SJCRH30 (cell line): ENCODE data around the gene ACTA1. TPM values are rescaled to one million over a fixed set of nuclear protein-coding genes. Genes with fewer than 3 reads are reported as not detected.
"Not testable (repeated sequence)": the region's sequence is repeated elsewhere in the genome, so short reads cannot be mapped to it uniquely, and the experiment has no call there.

Experiments used
- DNase-seq, 2 experiments: peaks; one replicate each; pipeline ENCODE4 v3.0.0-alpha.2; 2015 to 2020
- H3K27ac ChIP-seq: fragments of 250-450 bp; sonication (Bioruptor Pico); 2 replicates; pipeline ENCODE4 v1.5.1; 2020; ENCODE audit warnings: mild to moderate bottlenecking, moderate library complexity
- H3K27me3 ChIP-seq: fragments of 250-450 bp; sonication (Bioruptor Pico); 2 replicates; pipeline ENCODE4 v1.5.1; 2020; ENCODE audit warnings: mild to moderate bottlenecking, moderate library complexity
- H3K36me3 ChIP-seq: fragments of 250-450 bp; sonication (Bioruptor Pico); 2 replicates; pipeline ENCODE4 v1.5.1; 2020; ENCODE audit warnings: mild to moderate bottlenecking, moderate library complexity
- H3K4me1 ChIP-seq: fragments of 250-450 bp; sonication (Bioruptor Pico); 2 replicates; pipeline ENCODE4 v1.5.1; 2020; ENCODE audit warnings: mild to moderate bottlenecking, moderate library complexity
- H3K4me3 ChIP-seq: fragments of 250-450 bp; sonication (Bioruptor Pico); 2 replicates; pipeline ENCODE4 v1.5.1; 2020; ENCODE audit warnings: mild to moderate bottlenecking, moderate library complexity
- H3K9me3 ChIP-seq: fragments of 250-450 bp; sonication (Bioruptor Pico); replicated peaks from 2 replicates; pipeline ENCODE4 v1.5.1; 2020; ENCODE audit warnings: mild to moderate bottlenecking, moderate library complexity
- total RNA-seq: library from RNA; depleted of rRNA; stranded (reverse); fragments of >200 nt; shearing (Covaris generic); gene quantifications from 2 replicates; pipeline ENCODE4 v1.2.3, GENCODE V29; 2014

ACTA1 gene
- total RNA-seq, 1 experiment from 2014 or later = 0.93 TPM

DNA sequence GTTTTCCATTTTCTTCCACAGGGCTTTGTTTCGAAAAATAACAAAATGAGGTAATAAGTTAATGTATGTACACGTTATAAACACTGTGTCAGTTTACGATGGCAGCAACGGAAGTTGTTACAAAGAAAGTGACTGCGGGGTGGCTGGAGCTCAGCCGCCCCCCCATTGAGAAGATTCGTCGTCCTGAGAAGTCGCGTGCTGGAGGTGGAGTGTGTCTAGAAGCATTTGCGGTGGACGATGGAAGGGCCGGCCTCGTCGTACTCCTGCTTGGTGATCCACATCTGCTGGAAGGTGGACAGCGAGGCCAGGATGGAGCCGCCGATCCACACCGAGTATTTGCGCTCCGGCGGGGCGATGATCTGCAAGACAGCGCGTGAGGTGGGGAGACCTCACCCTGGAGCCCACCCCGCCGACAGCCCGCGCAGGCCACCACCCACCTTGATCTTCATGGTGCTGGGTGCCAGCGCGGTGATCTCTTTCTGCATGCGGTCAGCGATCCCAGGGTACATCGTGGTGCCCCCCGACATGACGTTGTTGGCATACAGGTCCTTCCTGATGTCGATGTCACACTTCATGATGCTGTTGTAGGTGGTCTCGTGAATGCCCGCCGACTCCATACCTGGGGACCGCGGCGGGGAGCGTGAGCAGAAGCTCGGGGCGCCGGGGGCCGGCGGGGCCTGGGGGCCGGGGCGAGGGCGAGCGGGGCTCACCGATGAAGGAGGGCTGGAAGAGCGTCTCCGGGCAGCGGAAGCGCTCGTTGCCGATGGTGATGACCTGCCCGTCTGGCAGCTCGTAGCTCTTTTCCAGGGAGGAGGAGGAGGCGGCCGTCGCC lies 2.4 kb downstream of the ACTA1 start:
- H3K4me1 ChIP-seq = peaks cover 19% of the 10 kb centered on the region
- no peaks in the 10 kb centered on the region for H3K27me3 ChIP-seq
- no peaks in the 10 kb centered on the region for H3K9me3 ChIP-seq
- DNase-seq = no peak
- H3K27ac ChIP-seq = no peak overlapping the region
- H3K36me3 ChIP-seq = no peaks in the 10 kb centered on the region
- no peak overlapping the region for H3K4me3 ChIP-seq

DNA sequence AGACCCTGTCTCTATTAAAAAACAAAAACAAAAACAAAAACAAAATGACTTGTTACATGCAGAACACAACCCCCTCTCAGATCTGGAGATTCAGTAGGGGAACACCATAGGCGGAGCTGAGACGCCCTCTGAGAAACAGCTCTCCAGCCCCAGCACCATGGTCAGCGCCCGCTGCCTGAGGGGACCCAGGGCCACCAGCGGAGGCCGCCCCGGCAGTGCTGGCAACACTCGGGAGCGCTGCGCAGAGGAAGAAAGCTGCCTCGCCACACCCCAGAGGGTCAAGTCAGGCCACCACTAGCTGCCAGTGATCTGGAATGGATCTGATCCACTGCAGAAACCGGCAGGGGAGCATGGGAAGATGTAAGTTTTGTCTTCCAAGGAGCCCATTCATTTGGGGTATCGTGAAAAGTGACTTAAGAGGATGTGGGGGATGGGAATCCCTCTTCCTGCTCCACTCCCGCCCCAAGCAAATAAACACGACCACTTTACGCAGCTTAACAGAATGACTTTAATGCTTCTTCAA lies 3.1 kb downstream of the ACTA1 start:
- Histone ChIP-seq H3K9me3 (no peaks in the 10 kb centered on the region), H3K36me3 (no peaks in the 10 kb centered on the region), H3K4me1 (peaks cover 15% of the 10 kb centered on the region), H3K27ac (no peak overlapping the region), H3K4me3 (no peak overlapping the region), H3K27me3 (no peaks in the 10 kb centered on the region)
- DNase-seq = peak; percentile 45 to 52

DNA sequence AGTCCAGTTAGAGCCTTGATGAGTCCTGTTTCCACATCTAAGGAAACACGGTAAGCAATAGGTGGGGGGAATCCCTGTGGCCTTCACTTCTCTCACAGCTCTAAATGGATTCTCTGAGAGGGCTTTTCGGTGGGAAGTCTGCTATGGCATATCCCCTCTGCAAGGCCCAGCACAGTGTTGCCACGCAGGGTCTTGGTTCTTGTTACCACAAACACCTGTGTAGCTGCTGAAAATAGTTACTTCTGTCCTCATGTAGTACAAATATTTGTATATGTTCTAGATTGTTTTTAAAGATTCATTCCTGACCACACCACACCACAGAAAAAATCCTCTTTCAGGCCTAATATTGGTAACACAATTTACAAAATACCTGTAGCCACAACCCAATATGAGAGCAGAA lies 5.6 kb downstream of the ACTA1 start:
- Histone ChIP-seq H3K4me1 (no peaks in the 10 kb centered on the region), H3K27me3 (no peaks in the 10 kb centered on the region), H3K4me3 (no peak overlapping the region), H3K36me3 (no peaks in the 10 kb centered on the region), H3K9me3 (peaks cover 5% of the 10 kb centered on the region; the same call in 1 of the 2 replicates), H3K27ac (no peak overlapping the region)
- DNase-seq = no peak

DNA sequence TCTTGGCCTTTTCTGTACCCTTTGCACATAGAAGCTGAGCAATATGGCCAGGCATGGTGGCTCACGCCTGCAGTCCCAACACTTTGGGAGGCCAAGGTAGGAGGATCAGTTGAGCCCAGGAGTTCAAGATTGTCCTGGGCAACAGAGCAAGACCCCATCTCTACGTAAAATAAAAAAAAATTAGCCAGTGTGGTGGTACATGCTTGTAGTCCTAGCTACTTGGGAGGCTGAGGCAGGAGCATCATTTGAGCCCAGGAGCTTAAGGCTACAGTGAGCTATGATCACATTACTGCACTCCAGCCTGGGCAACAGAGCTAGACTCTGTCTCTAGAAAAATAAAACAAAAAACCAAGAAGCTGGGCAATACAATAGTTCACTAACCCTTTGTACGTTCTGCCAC lies 6.3 kb downstream of the ACTA1 start:
- Histone ChIP-seq H3K4me1 (no peaks in the 10 kb centered on the region), H3K36me3 (no peaks in the 10 kb centered on the region), H3K27ac (no peak overlapping the region), H3K4me3 (no peak overlapping the region), H3K9me3 (peaks cover 10% of the 10 kb centered on the region; the same call in 1 of the 2 replicates), H3K27me3 (no peaks in the 10 kb centered on the region)
- no peak for DNase-seq

DNA sequence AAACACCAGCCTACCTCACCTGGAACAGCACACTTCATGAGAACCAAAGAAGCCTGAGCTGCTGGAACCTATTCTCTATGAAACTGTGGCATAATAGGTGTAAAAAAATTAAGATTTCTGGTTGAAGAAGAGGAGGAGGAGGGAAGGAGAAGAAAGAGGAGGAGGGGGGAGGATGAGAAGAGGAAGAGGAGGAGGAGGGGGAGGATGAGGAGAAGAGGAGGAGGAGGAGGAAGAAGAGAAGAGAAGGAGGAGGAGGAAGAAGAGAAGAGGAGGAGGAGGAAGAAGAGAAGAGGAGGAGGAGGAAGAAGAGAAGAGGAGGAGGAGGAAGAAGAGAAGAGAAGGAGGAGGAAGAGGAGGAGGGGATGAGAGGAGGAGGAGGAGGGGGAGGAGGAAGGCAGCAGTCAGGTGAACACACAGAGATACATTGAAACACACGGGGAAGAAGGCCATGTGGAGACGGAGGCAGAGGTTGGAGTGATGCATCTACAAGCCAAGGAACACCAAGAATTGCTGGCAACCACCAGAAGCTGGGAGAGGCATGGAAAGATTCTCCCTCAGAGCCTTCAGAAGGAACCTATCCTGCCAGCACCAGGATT lies 8.2 kb downstream of the ACTA1 start:
- peaks cover 10% of the 10 kb centered on the region; the same call in 1 of the 2 replicates for H3K9me3 ChIP-seq
- H3K27me3 ChIP-seq = no peaks in the 10 kb centered on the region
- H3K4me3 ChIP-seq = no peak overlapping the region
- no peaks in the 10 kb centered on the region for H3K36me3 ChIP-seq
- no peak for DNase-seq
- H3K27ac ChIP-seq = no peak overlapping the region
- no peaks in the 10 kb centered on the region for H3K4me1 ChIP-seq

DNA sequence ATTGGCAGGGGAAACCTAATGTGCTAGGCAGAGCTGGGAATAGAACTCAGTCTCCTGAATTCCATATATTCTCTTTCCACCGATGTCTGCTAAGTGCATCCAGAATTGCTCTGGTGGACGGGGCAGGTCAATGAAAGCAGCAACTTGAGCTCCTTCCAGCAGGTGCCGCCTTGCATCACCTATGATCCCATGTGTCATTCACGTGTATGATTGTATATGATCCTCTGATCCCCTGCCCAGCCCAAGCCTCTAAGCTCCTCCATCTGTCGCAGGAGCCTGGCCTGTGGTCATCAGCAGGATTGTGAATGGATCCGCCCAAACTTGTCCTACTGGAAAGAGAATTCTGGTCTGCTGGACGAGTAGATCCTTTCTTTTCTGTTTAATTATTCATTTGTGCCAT lies 13.1 kb downstream of the ACTA1 start:
- H3K27me3 ChIP-seq = no peaks in the 10 kb centered on the region
- H3K36me3 ChIP-seq = no peaks in the 10 kb centered on the region
- H3K27ac ChIP-seq = no peak overlapping the region
- peaks cover 10% of the 10 kb centered on the region; the same call in 1 of the 2 replicates for H3K9me3 ChIP-seq
- no peak overlapping the region for H3K4me3 ChIP-seq
- no peaks in the 10 kb centered on the region for H3K4me1 ChIP-seq
- peak in 1 of 2 experiments; percentile 24 for DNase-seq

DNA sequence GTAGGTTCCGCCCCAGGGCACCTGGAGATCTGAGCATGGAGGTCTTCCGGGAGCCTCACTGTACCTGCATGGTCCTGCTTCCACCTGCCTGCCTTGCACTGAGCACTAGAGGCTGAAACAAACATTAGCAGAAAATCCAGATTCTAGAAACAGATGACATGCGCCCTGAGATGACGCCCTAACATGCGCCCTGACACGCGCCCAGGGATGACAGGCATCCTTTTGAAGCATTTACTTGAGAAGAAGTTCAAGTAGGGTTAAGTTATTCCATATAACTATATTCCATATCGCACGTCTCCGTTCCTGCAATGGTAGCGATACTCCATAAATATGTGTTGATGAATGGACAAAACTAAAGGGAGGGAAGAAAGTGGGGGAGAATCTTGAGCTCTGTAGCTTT lies 13.7 kb downstream of the ACTA1 start:
- H3K36me3 ChIP-seq = no peaks in the 10 kb centered on the region
- no peaks in the 10 kb centered on the region for H3K4me1 ChIP-seq
- H3K9me3 ChIP-seq = peaks cover 10% of the 10 kb centered on the region; the same call in 1 of the 2 replicates
- H3K27ac ChIP-seq = no peak overlapping the region
- H3K27me3 ChIP-seq = no peaks in the 10 kb centered on the region
- DNase-seq = no peak
- H3K4me3 ChIP-seq = no peak overlapping the region

DNA sequence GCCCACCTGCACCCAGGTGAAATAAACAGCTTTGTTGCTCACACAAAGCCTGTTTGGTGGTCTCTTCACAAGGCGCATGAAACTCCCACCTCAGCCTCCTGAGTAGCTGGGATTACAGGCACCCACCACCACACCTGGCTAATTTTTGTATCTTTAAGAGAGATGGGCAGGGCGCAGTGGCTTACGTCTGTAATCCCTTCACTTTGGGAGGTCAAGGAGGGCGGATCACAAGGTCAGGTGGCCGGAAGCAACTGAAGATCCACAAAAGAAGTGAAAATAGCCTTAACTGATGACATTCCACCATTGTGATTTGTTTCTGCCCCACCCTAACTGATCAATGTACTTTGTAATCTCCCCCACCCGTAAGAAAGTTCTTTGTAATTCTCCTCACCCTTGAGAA lies 15.3 kb downstream of the ACTA1 start:
- H3K4me3 ChIP-seq, H3K9me3 ChIP-seq, DNase-seq, H3K27me3 ChIP-seq, H3K36me3 ChIP-seq, H3K27ac ChIP-seq, H3K4me1 ChIP-seq: not testable (repeated sequence)

DNA sequence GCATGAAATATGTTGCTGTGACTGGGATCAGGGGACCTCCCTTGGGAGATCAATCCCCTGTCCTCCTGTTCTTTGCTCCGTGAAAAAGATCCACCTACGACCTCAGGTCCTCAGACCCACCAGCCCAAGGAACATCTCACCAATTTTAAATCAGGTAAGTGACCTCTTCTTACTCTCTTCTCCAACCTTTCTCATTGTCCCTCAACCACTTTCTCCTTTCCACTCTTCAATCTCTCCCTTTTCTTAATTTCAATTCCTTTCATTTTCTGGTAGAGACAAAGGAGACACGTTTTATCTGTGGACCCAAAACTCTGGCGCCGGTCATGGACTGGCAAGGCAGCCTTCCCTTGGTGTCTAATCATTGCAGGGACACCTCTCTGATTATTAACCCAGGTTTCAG lies 21.1 kb downstream of the ACTA1 start:
- not testable (repeated sequence) for H3K9me3 ChIP-seq

DNA sequence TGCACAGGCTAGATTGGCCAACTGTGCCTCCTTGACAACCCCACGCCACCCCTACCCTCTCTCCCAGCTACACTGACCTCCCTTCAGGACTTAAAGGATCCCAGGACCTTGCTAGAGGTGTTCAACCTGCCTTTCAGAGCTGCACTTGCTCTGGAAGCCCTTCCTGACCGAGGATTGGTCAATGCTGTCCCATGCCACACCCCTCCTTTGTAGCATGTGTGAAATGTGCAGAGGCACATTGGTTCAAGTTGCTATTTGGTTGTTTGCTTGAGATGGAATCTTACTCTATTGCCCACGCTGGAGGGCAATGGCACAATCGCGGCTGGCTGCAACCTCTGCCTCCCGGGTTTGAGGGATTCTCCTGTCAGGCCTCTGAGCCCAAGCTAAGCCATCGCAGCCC lies 21.8 kb downstream of the ACTA1 start:
- no peaks in the 10 kb centered on the region for H3K36me3 ChIP-seq
- DNase-seq = no peak
- H3K4me1 ChIP-seq = peaks cover 33% of the 10 kb centered on the region
- no peak overlapping the region for H3K4me3 ChIP-seq
- H3K27ac ChIP-seq = no peak overlapping the region
- no peaks in the 10 kb centered on the region for H3K27me3 ChIP-seq
- no peaks in the 10 kb centered on the region for H3K9me3 ChIP-seq

More for the DNA sequence above, 21.1 kb downstream of the ACTA1 start:
- H3K27ac ChIP-seq, H3K4me3 ChIP-seq, H3K36me3 ChIP-seq, DNase-seq, H3K27me3 ChIP-seq: not testable (repeated sequence)
- peaks cover 32% of the 10 kb centered on the region for H3K4me1 ChIP-seq

DNA sequence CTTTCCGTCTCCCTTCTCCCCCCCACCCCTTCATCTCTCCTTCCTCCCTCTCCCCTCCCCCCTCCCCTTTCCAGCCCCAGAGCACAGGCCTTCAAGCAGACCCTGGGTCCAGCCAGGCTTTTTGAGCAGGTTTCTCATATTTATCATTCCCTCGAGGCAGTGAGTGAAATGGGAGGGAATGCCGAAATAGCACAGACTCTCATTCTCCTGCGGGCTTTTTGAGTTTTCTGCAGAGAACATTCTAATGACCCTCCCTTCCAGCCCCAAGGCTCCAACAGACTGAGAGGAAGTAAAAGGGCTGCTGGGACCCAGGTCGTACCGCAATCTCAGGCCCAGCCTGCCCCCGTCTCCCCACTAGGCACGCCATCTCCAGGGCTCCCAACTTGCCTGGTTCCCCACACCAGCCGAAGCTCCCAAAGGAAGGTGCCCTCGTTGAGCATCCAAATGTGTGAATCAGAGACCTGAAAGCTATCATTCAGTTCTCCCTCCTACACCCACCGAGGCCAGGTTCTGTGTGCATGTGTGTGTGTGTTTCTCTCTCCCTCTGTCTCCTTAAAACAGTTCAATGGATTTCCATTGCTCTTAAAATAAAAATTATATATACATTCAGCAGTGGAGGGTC lies 22.3 kb downstream of the ACTA1 start:
- H3K4me1 ChIP-seq = peaks cover 33% of the 10 kb centered on the region
- H3K27ac ChIP-seq = no peak overlapping the region

DNA sequence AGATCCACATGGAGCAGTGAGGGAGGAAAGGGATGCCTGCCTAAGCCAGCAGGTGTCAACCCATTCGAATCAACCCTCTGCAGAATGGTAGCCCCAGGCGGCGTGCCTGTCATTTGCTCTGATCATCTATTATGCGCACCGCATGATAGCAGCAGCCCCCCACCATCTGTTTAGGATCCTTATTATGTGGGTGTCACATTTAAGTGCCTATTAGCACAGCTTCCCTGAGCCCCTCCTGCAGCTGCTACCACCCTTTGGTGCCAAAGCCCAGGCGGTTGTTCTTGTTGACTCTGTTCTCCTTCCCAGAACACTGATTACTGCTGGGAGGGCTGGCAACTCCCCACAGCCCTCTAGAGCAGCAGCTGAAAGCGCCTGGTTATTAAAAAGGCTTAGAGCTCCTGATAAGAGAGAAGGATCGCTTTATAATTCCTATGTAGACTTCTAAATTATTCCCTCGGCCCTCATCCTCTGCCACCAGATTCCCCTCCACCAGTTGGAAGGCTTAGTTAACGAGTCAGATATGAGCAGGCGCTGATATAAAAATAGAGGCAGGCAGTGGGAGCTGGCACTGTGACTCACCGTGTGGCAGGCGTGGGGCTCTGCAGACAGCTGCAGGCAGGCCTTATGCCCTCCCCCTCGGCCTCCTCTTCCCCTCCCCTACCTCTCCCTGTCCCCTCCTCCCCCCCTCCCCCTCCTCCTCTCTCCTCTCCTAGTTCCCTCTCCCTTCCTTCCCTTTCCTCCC lies 23.0 kb downstream of the ACTA1 start:
- H3K4me3 ChIP-seq = peak overlapping the region; percentile 9

More for the DNA sequence above, 22.3 kb downstream of the ACTA1 start:
- Histone ChIP-seq H3K36me3 (no peaks in the 10 kb centered on the region), H3K27me3 (no peaks in the 10 kb centered on the region), H3K4me3 (0 out of 2 replicates have a peak overlapping the region, but pooled peaks have one; percentile 18), H3K9me3 (no peaks in the 10 kb centered on the region)
- DNase-seq = no peak

DNA sequence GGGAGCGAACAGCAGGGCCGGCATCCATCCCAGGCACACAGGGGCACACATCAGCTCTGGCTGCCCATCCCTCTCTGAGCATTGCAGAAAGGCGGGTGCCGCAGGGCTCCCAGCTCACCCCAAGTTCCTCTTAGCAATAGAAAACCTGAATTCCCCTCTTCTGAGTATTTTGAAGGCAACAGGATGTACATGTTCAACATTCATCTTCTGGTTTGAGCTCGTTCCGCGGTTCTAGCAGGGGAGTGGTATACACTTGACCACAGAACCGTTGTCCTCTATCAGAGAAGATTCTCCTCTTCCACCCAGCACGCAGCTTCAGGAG lies 23.6 kb downstream of the ACTA1 start:
- H3K27ac ChIP-seq = peak overlapping the region; percentile 55
- H3K36me3 ChIP-seq = no peaks in the 10 kb centered on the region
- peak overlapping the region; percentile 9 for H3K4me3 ChIP-seq
- H3K4me1 ChIP-seq = peaks cover 33% of the 10 kb centered on the region
- H3K9me3 ChIP-seq = no peaks in the 10 kb centered on the region
- no peak for DNase-seq
- H3K27me3 ChIP-seq = no peaks in the 10 kb centered on the region

More for the DNA sequence above, 23.0 kb downstream of the ACTA1 start:
- no peaks in the 10 kb centered on the region for H3K27me3 ChIP-seq
- peaks cover 33% of the 10 kb centered on the region for H3K4me1 ChIP-seq
- H3K27ac ChIP-seq = peak overlapping the region; percentile 55
- no peaks in the 10 kb centered on the region for H3K9me3 ChIP-seq
- no peaks in the 10 kb centered on the region for H3K36me3 ChIP-seq
- DNase-seq = peak; percentile 90 to 93

DNA sequence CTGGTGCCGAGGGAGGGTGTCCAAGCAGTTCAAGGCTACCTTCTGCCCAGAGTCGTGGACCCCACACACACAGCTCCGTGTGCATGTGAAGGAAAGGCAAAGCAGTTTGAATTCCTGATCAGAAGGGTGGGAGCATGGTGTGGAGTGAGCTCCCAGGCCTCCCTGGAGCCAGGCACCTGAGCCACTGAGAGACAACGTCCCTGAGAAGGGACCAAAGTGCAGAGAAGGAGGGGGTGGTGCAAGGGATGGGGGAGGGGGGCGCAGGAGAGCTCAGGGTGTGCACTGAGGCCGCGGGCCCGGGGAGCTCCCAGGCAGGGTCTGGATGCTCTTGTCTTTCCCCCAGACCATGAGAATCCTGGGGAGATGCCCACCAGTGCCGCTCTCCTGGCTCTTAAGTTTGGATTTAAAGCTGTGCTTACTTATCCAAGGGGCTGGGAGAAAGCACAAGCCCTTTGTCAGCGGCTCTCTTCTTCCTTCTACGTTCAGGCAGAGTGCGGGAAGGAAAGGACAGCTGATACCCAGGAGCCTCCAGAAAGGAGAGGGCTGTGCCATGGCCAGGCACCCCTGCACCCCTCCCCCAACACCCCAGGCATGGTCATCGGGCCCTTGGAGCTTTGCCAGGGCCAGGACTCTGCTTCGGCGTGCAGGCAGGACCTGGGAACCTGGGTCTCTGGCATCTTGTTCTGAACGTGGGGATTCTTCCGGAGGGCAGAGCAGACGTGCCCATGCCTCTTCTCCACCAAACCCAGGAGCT lies 24.1 kb downstream of the ACTA1 start:
- peak overlapping the region; percentile 9 for H3K4me3 ChIP-seq
- peak; percentile 35 to 37 for DNase-seq
- H3K27ac ChIP-seq = no peak overlapping the region; the same call in 1 of the 2 replicates
- peaks cover 33% of the 10 kb centered on the region for H3K4me1 ChIP-seq
- H3K9me3 ChIP-seq = no peaks in the 10 kb centered on the region
- no peaks in the 10 kb centered on the region for H3K36me3 ChIP-seq
- no peaks in the 10 kb centered on the region for H3K27me3 ChIP-seq
